Measurements from ENCODE around the gene BANF1. TPM values are rescaled to one million over a fixed set of nuclear protein-coding genes. Genes with fewer than 3 reads are reported as not detected.

BANF1 gene
- total and polyA plus RNA-seq, 4 donors = 17.7 to 315 (median 159) TPM

GRCh38 chr11:66015936-66016792, 13.9 kb downstream of the BANF1 start:
- ATAC-seq (ENCODE audit: insufficient read depth, low FRiP score) = no peak
- Histone ChIP-seq H3K9me3 (ENCODE audit: control insufficient read depth in 4 of 4, insufficient read depth in 3 of 4, low read length in 3 of 4) (no peaks in the 10 kb centered on the region), H3K27ac (ENCODE audit: low read depth in 1 of 2, low read length in 1 of 2) (peak overlapping the region in 1 of 2 donors; percentile 2), H3K4me3 (no peak overlapping the region), H3K9ac (ENCODE audit: insufficient read depth in 1 of 2, low read length in 2 of 2) (no peak overlapping the region), H3K4me1 (ENCODE audit: control insufficient read depth in 5 of 5, insufficient read depth in 5 of 5, low read length in 5 of 5) (peaks cover 0 to 9% (median 0%) of the 10 kb centered on the region in 5 donors), H3K27me3 (ENCODE audit: control insufficient read depth in 3 of 3, insufficient read depth in 3 of 3, low read length in 2 of 3) (peaks cover 0 to 16% (median 13%) of the 10 kb centered on the region in 3 donors), H3K36me3 (ENCODE audit: control insufficient read depth in 4 of 4, insufficient read depth in 4 of 4, low read length in 4 of 4) (no peaks in the 10 kb centered on the region)
- WGBS, 2 donors = 89 to 93% methylated on average over 18 of the region's 18 CpGs
- DNase-seq = no peak
- TF ChIP-seq CTCF (IDR thresholded peaks at IDR 0.05; ENCODE audit: control extremely low read depth, extremely low read depth) = no peak

- no peak for TF ChIP-seq CTCF (IDR thresholded peaks at IDR 0.05; ENCODE audit: control extremely low read depth, extremely low read depth)
- ATAC-seq (ENCODE audit: insufficient read depth, low FRiP score) (no peak), DNase-seq (no peak)
- Histone ChIP-seq H3K4me1 (ENCODE audit: control insufficient read depth in 5 of 5, insufficient read depth in 5 of 5, low read length in 5 of 5) (peaks cover 0 to 6% (median 0%) of the 10 kb centered on the region in 5 donors), H3K27me3 (ENCODE audit: control insufficient read depth in 3 of 3, insufficient read depth in 3 of 3, low read length in 2 of 3) (peaks cover 0 to 10% (median 8%) of the 10 kb centered on the region in 3 donors), H3K9me3 (ENCODE audit: control insufficient read depth in 4 of 4, insufficient read depth in 3 of 4, low read length in 3 of 4) (no peaks in the 10 kb centered on the region), H3K9ac (ENCODE audit: insufficient read depth in 1 of 2, low read length in 2 of 2) (no peak overlapping the region), H3K36me3 (ENCODE audit: control insufficient read depth in 4 of 4, insufficient read depth in 4 of 4, low read length in 4 of 4) (no peaks in the 10 kb centered on the region), H3K27ac (ENCODE audit: low read depth in 1 of 2, low read length in 1 of 2) (no peak overlapping the region), H3K4me3 (no peak overlapping the region)
- 92 to 97% methylated on average over 10 of the region's 10 CpGs for WGBS, 2 donors
Observed at GRCh38 chr11:66016793-66017177, 14.5 kb downstream of the BANF1 start.

GRCh38 chr11:66017321-66017720, 15.0 kb downstream of the BANF1 start:
- Histone ChIP-seq H3K4me3 (no peak overlapping the region), H3K27me3 (ENCODE audit: control insufficient read depth in 3 of 3, insufficient read depth in 3 of 3, low read length in 2 of 3) (peaks cover 0 to 7% (median 5%) of the 10 kb centered on the region in 3 donors), H3K9ac (ENCODE audit: insufficient read depth in 1 of 2, low read length in 2 of 2) (no peak overlapping the region), H3K4me1 (ENCODE audit: control insufficient read depth in 5 of 5, insufficient read depth in 5 of 5, low read length in 5 of 5) (peaks cover 0 to 4% (median 0%) of the 10 kb centered on the region in 5 donors), H3K9me3 (ENCODE audit: control insufficient read depth in 4 of 4, insufficient read depth in 3 of 4, low read length in 3 of 4) (no peaks in the 10 kb centered on the region), H3K27ac (ENCODE audit: low read depth in 1 of 2, low read length in 1 of 2) (no peak overlapping the region), H3K36me3 (ENCODE audit: control insufficient read depth in 4 of 4, insufficient read depth in 4 of 4, low read length in 4 of 4) (no peaks in the 10 kb centered on the region)
- DNase-seq (no peak), ATAC-seq (ENCODE audit: insufficient read depth, low FRiP score) (no peak)
- 82% methylated on average over 4 of the region's 4 CpGs for WGBS, 2 donors
- TF ChIP-seq CTCF (IDR thresholded peaks at IDR 0.05; ENCODE audit: control extremely low read depth, extremely low read depth) = no peak

Measured in lung (tissue), 12 donors.